GM18858 (cell line): ENCODE results near the gene PPP2R2D.
"Not testable (repeated sequence)": the region's sequence is repeated elsewhere in the genome, so short reads cannot be mapped to it uniquely, and the experiment has no call there.

Source experiments
- ATAC-seq: cut with Tn5 transposase; IDR thresholded peaks from one replicate; pipeline ENCODE4 v1.9.1; 2021; ENCODE audit not compliant: unreplicated experiment

The PPP2R2D gene

GRCh38 chr10:131946321-131946751 lies 45.5 kb downstream of the PPP2R2D start:
- ATAC-seq, result no peak

GRCh38 chr10:131946880-131947279 lies 46.1 kb downstream of the PPP2R2D start:
- ATAC-seq, result no peak

- ATAC-seq, result no peak
These were observed 47.0 kb downstream of the PPP2R2D start for GRCh38 chr10:131947631-131948347.

GRCh38 chr10:131948501-131948900 lies 47.7 kb downstream of the PPP2R2D start:
- ATAC-seq, result no peak

- no peak for ATAC-seq
These were observed 48.4 kb downstream of the PPP2R2D start for GRCh38 chr10:131949041-131949862.

- ATAC-seq, result not testable (repeated sequence)
These were observed 49.1 kb downstream of the PPP2R2D start for GRCh38 chr10:131949908-131950307.

GRCh38 chr10:131954356-131954965 lies 53.7 kb downstream of the PPP2R2D start:
- no peak for ATAC-seq

- ATAC-seq, result no peak
These were observed 55.0 kb downstream of the PPP2R2D start for GRCh38 chr10:131955591-131956340.

- no peak for ATAC-seq
These were observed 59.0 kb downstream of the PPP2R2D start for GRCh38 chr10:131959841-131960240.

- no peak for ATAC-seq
These were observed 59.8 kb downstream of the PPP2R2D start for GRCh38 chr10:131960631-131961046.

- ATAC-seq, result no peak
These were observed 60.4 kb downstream of the PPP2R2D start for GRCh38 chr10:131961047-131961776.

- no peak for ATAC-seq
These were observed 61.2 kb downstream of the PPP2R2D start for GRCh38 chr10:131961777-131962662.

- ATAC-seq, result no peak
These were observed 62.5 kb downstream of the PPP2R2D start for GRCh38 chr10:131963350-131963749.

GRCh38 chr10:131963811-131964210 lies 63.0 kb downstream of the PPP2R2D start:
- ATAC-seq, result no peak

- no peak for ATAC-seq
These were observed 63.5 kb downstream of the PPP2R2D start for GRCh38 chr10:131964298-131964697.

- ATAC-seq, result no peak
These were observed 68.1 kb downstream of the PPP2R2D start for GRCh38 chr10:131968949-131969348.

- no peak for ATAC-seq
These were observed 70.1 kb downstream of the PPP2R2D start for GRCh38 chr10:131970946-131971345.

- ATAC-seq, result no peak
These were observed 70.8 kb downstream of the PPP2R2D start for GRCh38 chr10:131971591-131971990.

- no peak for ATAC-seq
These were observed 71.8 kb downstream of the PPP2R2D start for GRCh38 chr10:131972474-131973071.
